Neuronal stem cell (in vitro differentiated cells): ENCODE measurements around the gene SNX5.
A peak's percentile ranks its signal among the peaks of the same experiment; 100 is the strongest.

Experiments
- DNase-seq: peaks from one replicate; pipeline ENCODE4 v3.0.0-alpha.2; 2013; ENCODE audit warnings: low spot score
- H2AFZ ChIP-seq: one replicate; pipeline ENCODE4 v1.6.1; 2013; ENCODE audit warnings: mild to moderate bottlenecking, low read length, inconsistent platforms
- H2AK5ac ChIP-seq: 2 replicates; pipeline ENCODE4 v1.6.1; 2013; ENCODE audit warnings: low read depth, mild to moderate bottlenecking, inconsistent platforms, low read length, moderate library complexity, mixed read lengths
- H2BK120ac ChIP-seq: 2 replicates; pipeline ENCODE4 v1.6.1; 2013; ENCODE audit warnings: low read depth, mild to moderate bottlenecking, inconsistent platforms, low read length, moderate library complexity, mixed read lengths
- H2BK12ac ChIP-seq: one replicate; pipeline ENCODE4 v1.6.1; 2013; ENCODE audit warnings: low read length, inconsistent platforms
- H2BK15ac ChIP-seq: 2 replicates; pipeline ENCODE4 v1.6.1; 2013; ENCODE audit warnings: mild to moderate bottlenecking, low read length, inconsistent platforms, mixed read lengths
- H2BK5ac ChIP-seq: one replicate; pipeline ENCODE4 v1.6.1; 2013; ENCODE audit warnings: inconsistent platforms, mild to moderate bottlenecking, low read length, moderate library complexity
- H3K14ac ChIP-seq: one replicate; pipeline ENCODE4 v1.6.1; 2013; ENCODE audit warnings: low read length, inconsistent platforms
- H3K18ac ChIP-seq: 2 replicates; pipeline ENCODE4 v1.6.1; 2013; ENCODE audit warnings: low read length, inconsistent platforms
- H3K23ac ChIP-seq: 2 replicates; pipeline ENCODE4 v1.6.1; 2013; ENCODE audit warnings: low read depth, mild to moderate bottlenecking, mixed read lengths, low read length, inconsistent platforms; ENCODE audit not compliant: poor library complexity
- H3K27ac ChIP-seq: replicated peaks from 3 replicates; pipeline ENCODE4 v1.5.1; 2013; ENCODE audit warnings: low read length, inconsistent platforms
- H3K27me3 ChIP-seq, 3 experiments: 2 replicates each; pipeline ENCODE4 v1.6.1; 2013; ENCODE audit warnings: low read length in 3 of 3, mild to moderate bottlenecking in 2 of 3, inconsistent platforms in 1 of 3, low read depth in 1 of 3, mixed read lengths in 1 of 3, moderate library complexity in 1 of 3; ENCODE audit not compliant: control insufficient read depth in 3 of 3, insufficient read depth in 3 of 3
- H3K36me3 ChIP-seq, 2 donors: replicated peaks in 1 of 2; 2 replicates each; pipeline ENCODE4 v1.6.1; 2013; ENCODE audit warnings: low read length in 2 of 2; ENCODE audit not compliant: control insufficient read depth in 2 of 2, insufficient read depth in 2 of 2
- H3K4ac ChIP-seq: 2 replicates; pipeline ENCODE4 v1.6.1; 2013; ENCODE audit warnings: inconsistent platforms, mild to moderate bottlenecking, low read length, moderate library complexity
- H3K4me1 ChIP-seq, 2 donors: 1 replicate in 1 of 2; 2 replicates in 1 of 2; pipeline ENCODE4 v1.6.1; 2013; ENCODE audit warnings: low read length in 2 of 2, low read depth in 1 of 2; ENCODE audit not compliant: control insufficient read depth in 2 of 2, insufficient read depth in 1 of 2
- H3K4me2 ChIP-seq: one replicate; pipeline ENCODE4 v1.6.1; 2013; ENCODE audit warnings: mild to moderate bottlenecking, low read length, inconsistent platforms; ENCODE audit not compliant: insufficient read depth, poor library complexity, severe bottlenecking
- H3K4me3 ChIP-seq, 2 donors: 2 replicates each; pipeline ENCODE4 v1.5.1; 2013; ENCODE audit warnings: low read length in 2 of 2, mild to moderate bottlenecking in 2 of 2, inconsistent platforms in 1 of 2, moderate library complexity in 1 of 2
- H3K79me1 ChIP-seq: one replicate; pipeline ENCODE4 v1.6.1; 2013; ENCODE audit warnings: low read depth, mild to moderate bottlenecking, inconsistent platforms, low read length, moderate library complexity
- H3K9ac ChIP-seq: one replicate; pipeline ENCODE4 v1.6.1; 2013; ENCODE audit warnings: mild to moderate bottlenecking, low read depth, low read length, inconsistent platforms; ENCODE audit not compliant: poor library complexity
- H3K9me3 ChIP-seq, 2 donors: replicated peaks in 1 of 2; 2 replicates each; pipeline versions ENCODE3 to v1.6.1; 2013; ENCODE audit warnings: low read length in 2 of 2, mild to moderate bottlenecking in 2 of 2, inconsistent platforms in 1 of 2, low read depth in 1 of 2, mixed read lengths in 1 of 2, moderate library complexity in 1 of 2; ENCODE audit not compliant: control insufficient read depth in 2 of 2, insufficient read depth in 1 of 2
- H4K8ac ChIP-seq: one replicate; pipeline ENCODE4 v1.6.1; 2013; ENCODE audit warnings: low read depth, mild to moderate bottlenecking, inconsistent platforms, low read length, moderate library complexity
- H4K91ac ChIP-seq: one replicate; pipeline ENCODE4 v1.6.1; 2013; ENCODE audit warnings: low read length, low read depth, mild to moderate bottlenecking, inconsistent platforms; ENCODE audit not compliant: poor library complexity
- WGBS, 2 donors: extraction: QIAGEN DNeasy Blood & Tissue Kit; methylation state at CpG; one replicate each; pipeline ENCODE4 v1.1.7; 2013; ENCODE audit warnings: missing lambda C conversion rate in 2 of 2, mixed read lengths in 1 of 2; ENCODE audit not compliant: insufficient read length in 2 of 2, insufficient replicate concordance in 1 of 2; ENCODE audit errors: extremely low coverage in 2 of 2; 5-methylcytosine and 5-hydroxymethylcytosine counted together

Gene SNX5

DNA sequence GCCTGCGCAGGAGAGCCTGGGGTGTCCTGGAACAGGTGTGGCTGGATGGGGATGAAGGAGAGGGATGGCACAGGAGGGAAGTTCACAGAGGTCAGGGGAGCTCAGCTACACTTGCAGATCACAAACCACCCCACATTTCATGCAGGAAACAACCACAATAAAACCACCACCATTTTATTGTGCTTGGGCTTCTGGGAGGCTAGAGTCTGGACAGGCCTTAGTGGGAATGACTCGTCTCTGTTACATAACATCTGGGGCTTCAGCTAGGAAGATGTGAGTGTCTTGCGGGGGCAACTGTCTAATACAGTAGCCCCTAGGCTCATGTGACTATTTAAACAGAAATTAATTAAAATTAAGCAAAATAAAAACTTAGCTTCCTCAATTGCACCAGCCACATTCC lies 33.4 kb downstream of the SNX5 start:
- DNase-seq = no peak
- no CpG with 5 or more reads among the region's 3 CpGs for WGBS, 2 donors
- peak overlapping the region; percentile 9 for H3K18ac ChIP-seq

DNA sequence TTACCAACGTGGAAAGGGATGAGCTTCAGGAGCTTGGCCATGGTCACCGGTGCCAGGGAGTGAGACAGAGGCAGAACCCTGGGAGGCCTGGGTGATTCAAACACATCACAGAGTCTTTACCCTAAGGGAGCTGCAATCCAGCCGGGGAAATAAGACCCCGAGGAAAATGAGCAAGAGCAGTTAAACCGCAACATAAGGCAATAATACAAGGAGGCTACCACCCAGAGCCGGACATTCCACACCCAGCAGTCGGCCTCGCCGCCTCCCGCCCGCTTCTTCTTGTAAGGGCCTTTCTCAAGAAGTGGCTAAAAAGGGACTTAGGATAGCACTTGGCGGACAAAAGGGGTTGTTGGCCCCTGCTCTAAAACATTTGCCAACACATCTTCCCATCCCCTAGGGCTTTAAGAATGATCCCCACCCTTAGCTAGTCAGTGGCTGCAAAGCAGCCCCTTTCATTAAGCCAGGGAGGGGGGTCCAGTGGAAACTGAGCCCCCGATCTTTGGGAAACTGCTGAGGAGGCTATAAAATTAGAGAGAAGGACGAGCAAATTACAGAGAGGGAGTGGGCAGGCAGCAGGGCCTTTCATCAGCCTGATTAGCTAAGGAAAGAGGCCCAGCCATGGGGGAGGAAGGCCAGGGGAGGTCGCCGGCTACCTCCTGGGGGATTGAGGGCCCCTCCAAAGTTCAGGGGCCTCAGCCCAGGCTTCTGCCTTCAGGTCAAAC lies 34.3 kb downstream of the SNX5 start:
- peaks cover 0 to 3% of the 10 kb centered on the region in 2 donors for H3K9me3 ChIP-seq
- peaks cover 25% of the 10 kb centered on the region in 2 donors for H3K4me1 ChIP-seq
- H2BK5ac ChIP-seq = no peak overlapping the region
- no peaks in the 10 kb centered on the region for H3K36me3 ChIP-seq
- peak overlapping the region; percentile 23 for H3K18ac ChIP-seq
- H3K4me3 ChIP-seq = peak overlapping the region in 1 of 2 donors; percentile 7
- H4K8ac ChIP-seq = no peak overlapping the region
- H3K14ac ChIP-seq = no peak overlapping the region
- H3K4ac ChIP-seq = no peak overlapping the region
- DNase-seq = no peak
- peak overlapping the region; percentile 76 for H2AFZ ChIP-seq
- H2BK15ac ChIP-seq = no peak overlapping the region
- H3K27ac ChIP-seq = peak overlapping the region; percentile 59
- no peak overlapping the region for H2AK5ac ChIP-seq
- no peak overlapping the region for H3K23ac ChIP-seq
- H3K4me2 ChIP-seq = peak overlapping the region; percentile 53
- H3K79me1 ChIP-seq = no peaks in the 10 kb centered on the region
- H3K9ac ChIP-seq = no peak overlapping the region
- WGBS, 2 donors = no CpG with 5 or more reads among the region's 16 CpGs
- H2BK120ac ChIP-seq = no peak overlapping the region
- H3K27me3 ChIP-seq = no peaks in the 10 kb centered on the region
- H2BK12ac ChIP-seq = no peak overlapping the region
- H4K91ac ChIP-seq = no peak overlapping the region

More for the DNA sequence above, 33.4 kb downstream of the SNX5 start:
- H2AFZ ChIP-seq = no peak overlapping the region
- H4K91ac ChIP-seq = no peak overlapping the region
- H2BK120ac ChIP-seq = no peak overlapping the region
- no peak overlapping the region for H3K27ac ChIP-seq
- H2BK5ac ChIP-seq = no peak overlapping the region
- peaks cover 0 to 3% of the 10 kb centered on the region in 2 donors for H3K9me3 ChIP-seq
- H3K27me3 ChIP-seq = no peaks in the 10 kb centered on the region
- H4K8ac ChIP-seq = no peak overlapping the region
- H3K9ac ChIP-seq = no peak overlapping the region
- no peak overlapping the region for H3K4ac ChIP-seq
- no peaks in the 10 kb centered on the region for H3K79me1 ChIP-seq
- no peak overlapping the region for H3K4me3 ChIP-seq
- H2BK12ac ChIP-seq = no peak overlapping the region
- H3K14ac ChIP-seq = no peak overlapping the region
- peaks cover 25 to 30% of the 10 kb centered on the region in 2 donors for H3K4me1 ChIP-seq
- peaks cover 0 to 8% of the 10 kb centered on the region in 2 donors for H3K36me3 ChIP-seq
- H2AK5ac ChIP-seq = no peak overlapping the region
- no peak overlapping the region for H3K4me2 ChIP-seq
- no peak overlapping the region for H2BK15ac ChIP-seq
- H3K23ac ChIP-seq = no peak overlapping the region

DNA sequence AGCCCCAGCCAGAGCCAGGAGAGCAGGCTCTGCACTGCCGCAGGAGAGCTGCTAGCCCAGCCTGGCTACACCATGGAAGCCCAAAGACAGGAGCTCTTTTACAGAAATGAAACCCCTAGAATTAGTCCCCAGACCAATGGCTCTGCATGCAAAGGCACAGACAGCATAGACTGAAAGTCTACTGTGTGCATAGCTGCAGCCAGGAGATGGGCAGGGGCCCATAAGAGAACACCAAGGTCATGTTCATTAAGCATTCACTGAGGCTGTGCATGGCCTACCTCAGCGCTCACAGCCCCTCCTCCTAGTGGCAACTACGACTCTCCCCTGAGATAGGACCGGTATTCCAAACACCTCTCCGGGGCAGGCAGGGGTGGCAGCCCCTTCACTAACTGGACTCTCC lies 34.9 kb downstream of the SNX5 start:
- Histone ChIP-seq H2AFZ (peak overlapping the region; percentile 76), H4K8ac (no peak overlapping the region), H2BK15ac (no peak overlapping the region), H3K4me2 (no peak overlapping the region), H3K4me3 (peak overlapping the region in 1 of 2 donors; percentile 7), H3K18ac (no peak overlapping the region), H3K9ac (no peak overlapping the region), H3K27me3 (peaks cover 0 to 5% (median 0%) of the 10 kb centered on the region in 3 experiments), H3K9me3 (peaks cover 0 to 3% of the 10 kb centered on the region in 2 donors), H3K23ac (no peak overlapping the region), H4K91ac (no peak overlapping the region), H3K79me1 (no peaks in the 10 kb centered on the region), H2BK12ac (no peak overlapping the region), H3K4ac (no peak overlapping the region), H3K36me3 (no peaks in the 10 kb centered on the region), H3K14ac (no peak overlapping the region), H3K27ac (no peak overlapping the region), H2AK5ac (no peak overlapping the region), H2BK5ac (no peak overlapping the region), H2BK120ac (no peak overlapping the region), H3K4me1 (peaks cover 22 to 25% of the 10 kb centered on the region in 2 donors)
- no CpG with 5 or more reads among the region's 5 CpGs for WGBS, 2 donors
- DNase-seq = no peak

DNA sequence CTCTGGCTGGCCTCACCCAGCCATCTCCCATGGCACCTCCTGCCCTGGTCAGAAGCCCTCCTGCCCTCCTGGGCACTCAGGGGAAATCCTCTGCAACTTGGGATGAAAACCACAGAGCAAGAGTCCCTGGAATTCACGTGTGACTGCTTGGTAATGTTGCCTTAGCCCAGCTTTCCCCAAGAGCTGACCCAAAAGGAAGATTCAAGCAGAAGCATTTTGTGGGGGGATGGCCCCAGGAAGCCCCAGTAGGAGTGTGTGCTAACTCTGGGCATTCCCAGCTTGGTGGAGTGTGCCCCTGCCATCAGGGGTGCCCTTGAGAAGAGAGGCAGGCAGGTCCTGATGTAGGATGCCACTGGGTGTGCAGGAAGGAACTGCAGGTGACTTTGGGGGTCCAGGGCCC lies 35.5 kb downstream of the SNX5 start:
- Histone ChIP-seq H3K27me3 (peaks cover 0 to 10% (median 0%) of the 10 kb centered on the region in 3 experiments), H3K23ac (no peak overlapping the region), H2AFZ (no peak overlapping the region), H3K4me3 (no peak overlapping the region), H3K4ac (no peak overlapping the region), H3K4me1 (peaks cover 20 to 25% of the 10 kb centered on the region in 2 donors), H2AK5ac (peak overlapping the region; percentile 49), H3K9ac (no peak overlapping the region), H2BK120ac (no peak overlapping the region), H4K8ac (no peak overlapping the region), H2BK12ac (no peak overlapping the region), H3K14ac (no peak overlapping the region), H2BK15ac (no peak overlapping the region), H3K79me1 (no peaks in the 10 kb centered on the region), H2BK5ac (no peak overlapping the region), H3K18ac (no peak overlapping the region), H3K27ac (no peak overlapping the region), H3K4me2 (no peak overlapping the region), H3K36me3 (no peaks in the 10 kb centered on the region), H3K9me3 (peaks cover 0 to 3% of the 10 kb centered on the region in 2 donors), H4K91ac (no peak overlapping the region)
- DNase-seq = no peak
- no CpG with 5 or more reads among the region's 1 CpG for WGBS, 2 donors
